GM23338 (cell line): ENCODE data around the gene KCTD19. TPM values are rescaled to one million over a fixed set of nuclear protein-coding genes. Genes with fewer than 3 reads are reported as not detected.

Experiments used
- ATAC-seq: fragments of 200-7000 bp; cut with Tn5 transposase; 3 replicates; pipeline ENCODE4 v1.9.1; 2020
- DNase-seq: peaks from one replicate; pipeline ENCODE4 v3.0.0-alpha.2; 2015; ENCODE audit warnings: low spot score
- H2AFZ ChIP-seq: fragments of 200-600 bp; sonication (generic); 2 replicates; pipeline ENCODE4 v1.8.0; 2016; ENCODE audit warnings: antibody characterized with exemption, mild to moderate bottlenecking, moderate library complexity
- H3F3A ChIP-seq: fragments of 200-600 bp; sonication (generic); replicated peaks from 2 replicates; pipeline ENCODE4 v1.8.0; 2017; ENCODE audit warnings: antibody characterized with exemption, mixed run types, low read depth
- H3K27ac ChIP-seq: fragments of 200-600 bp; sonication (generic); 2 replicates; pipeline ENCODE4 v1.6.1; 2016; ENCODE audit warnings: low read depth
- H3K27me3 ChIP-seq: fragments of 200-600 bp; sonication (generic); 2 replicates; pipeline ENCODE4 v1.8.0; 2016; ENCODE audit warnings: mild to moderate bottlenecking, mixed run types, moderate library complexity; ENCODE audit not compliant: insufficient read depth
- H3K36me3 ChIP-seq: fragments of 200-600 bp; sonication (generic); 2 replicates; pipeline ENCODE4 v1.8.0; 2016; ENCODE audit warnings: mild to moderate bottlenecking; ENCODE audit not compliant: insufficient read depth
- H3K4me1 ChIP-seq: fragments of 200-600 bp; sonication (generic); 2 replicates; pipeline ENCODE4 v1.8.0; 2016; ENCODE audit warnings: mild to moderate bottlenecking, moderate library complexity; ENCODE audit not compliant: insufficient read depth
- H3K4me2 ChIP-seq: fragments of 200-600 bp; sonication (generic); 2 replicates; pipeline ENCODE4 v1.7.1; 2017; ENCODE audit warnings: mixed run types
- H3K4me3 ChIP-seq: fragments of 200-600 bp; sonication (generic); 2 replicates; pipeline ENCODE4 v1.6.1; 2016; ENCODE audit warnings: mixed run types
- H3K79me2 ChIP-seq: fragments of 200-600 bp; sonication (generic); replicated peaks from 2 replicates; pipeline ENCODE4 v1.8.0; 2017; ENCODE audit warnings: mild to moderate bottlenecking; ENCODE audit not compliant: insufficient read depth
- H3K9me2 ChIP-seq: fragments of 200-600 bp; sonication (generic); 2 replicates; pipeline ENCODE4 v1.8.0; 2017; ENCODE audit not compliant: insufficient read depth
- H4K20me1 ChIP-seq: fragments of 200-600 bp; sonication (generic); replicated peaks from 2 replicates; pipeline ENCODE4 v1.8.0; 2017; ENCODE audit warnings: mild to moderate bottlenecking; ENCODE audit not compliant: insufficient read depth
- H3K27ac Mint-ChIP-seq: 2 replicates; pipeline ENCODE4 v1.8.0; 2020; ENCODE audit warnings: inconsistent platforms, mild to moderate bottlenecking, moderate library complexity, mixed read lengths
- H3K27me3 Mint-ChIP-seq: 3 replicates; pipeline ENCODE4 v1.8.0; 2022; ENCODE audit warnings: low read depth, mild to moderate bottlenecking, moderate library complexity, mixed read lengths, inconsistent platforms; ENCODE audit not compliant: insufficient read depth, poor library complexity
- H3K36me3 Mint-ChIP-seq: 3 replicates; pipeline ENCODE4 v1.8.0; 2021; ENCODE audit warnings: low read depth, mild to moderate bottlenecking, inconsistent platforms, moderate library complexity, mixed read lengths
- H3K4me1 Mint-ChIP-seq: 3 replicates; pipeline ENCODE4 v1.8.0; 2020; ENCODE audit warnings: mild to moderate bottlenecking, inconsistent platforms, mixed read lengths
- H3K4me3 Mint-ChIP-seq: 3 replicates; pipeline ENCODE4 v1.8.0; 2021; ENCODE audit warnings: moderate library complexity, mild to moderate bottlenecking, inconsistent platforms, mixed read lengths
- H3K9me3 Mint-ChIP-seq: 3 replicates; pipeline ENCODE4 v1.8.0; 2020; ENCODE audit warnings: moderate library complexity, mild to moderate bottlenecking, inconsistent platforms, mixed read lengths
- CREB1 ChIP-seq: fragments of 250-450 bp; sonication (Bioruptor Pico); IDR thresholded peaks from 2 replicates; pipeline ENCODE4 v1.5.0; 2020; ENCODE audit warnings: low read depth, mild to moderate bottlenecking, moderate library complexity
- CTCF ChIP-seq, 2 experiments: fragments of 200-600 bp in 1 of 2; sonication (generic) in 1 of 2; conservative IDR thresholded peaks; 2 replicates each; pipeline versions ENCODE4 v1.5.1 to v1.6.1; 2016 to 2017; ENCODE audit warnings: antibody characterized with exemption in 2 of 2, low read depth in 2 of 2, mild to moderate bottlenecking in 2 of 2, moderate library complexity in 1 of 2
- ETS1 ChIP-seq: IDR thresholded peaks from 2 replicates; pipeline ENCODE4 v1.6.1; 2016; ENCODE audit warnings: antibody characterized with exemption
- EZH2 ChIP-seq: fragments of 200-600 bp; sonication (generic); IDR thresholded peaks from one replicate; pipeline ENCODE4 v1.8.0; 2017; ENCODE audit warnings: antibody characterized with exemption, mild to moderate bottlenecking, low read depth; ENCODE audit not compliant: unreplicated experiment
- EZH2phosphoT487 ChIP-seq: fragments of 200-600 bp; sonication (generic); IDR thresholded peaks from one replicate; pipeline ENCODE4 v1.8.1; 2018; ENCODE audit warnings: antibody characterized with exemption; ENCODE audit not compliant: unreplicated experiment
- JUNB ChIP-seq: IDR thresholded peaks from one replicate; pipeline ENCODE4 v1.6.1; 2016; ENCODE audit warnings: antibody characterized with exemption; ENCODE audit not compliant: unreplicated experiment
- NANOG ChIP-seq: IDR thresholded peaks from 2 replicates; pipeline ENCODE4 v1.6.1; 2016; ENCODE audit warnings: antibody characterized with exemption, borderline replicate concordance
- POLR2AphosphoS5 ChIP-seq: IDR thresholded peaks from 2 replicates; pipeline ENCODE4 v1.6.1; 2016; ENCODE audit warnings: antibody characterized with exemption, low read depth
- REST ChIP-seq: IDR thresholded peaks from one replicate; pipeline ENCODE4 v1.6.1; 2018; ENCODE audit warnings: antibody characterized with exemption; ENCODE audit not compliant: unreplicated experiment
- STAT1 ChIP-seq: IDR thresholded peaks from one replicate; pipeline ENCODE4 v1.6.1; 2016; ENCODE audit warnings: antibody characterized with exemption; ENCODE audit not compliant: unreplicated experiment
- ZNF114 ChIP-seq: fragments of 250-450 bp; sonication (Bioruptor Pico); IDR thresholded peaks from 2 replicates; pipeline ENCODE4 v1.5.0; 2020; ENCODE audit warnings: mild to moderate bottlenecking, moderate library complexity
- ZNF331 ChIP-seq: fragments of 250-450 bp; sonication (Bioruptor Pico); IDR thresholded peaks from 2 replicates; pipeline ENCODE4 v1.5.0; 2020; ENCODE audit warnings: low read depth, mild to moderate bottlenecking, moderate library complexity
- polyA plus RNA-seq: library from polyadenylated mRNA; unstranded; fragments of >200 nt; fragmentation: Nextera tagmentation; extraction: Ambion mirVana; gene quantifications from 2 replicates; pipeline ENCODE4 v1.2.1, GENCODE V29; 2016
- total RNA-seq: library from RNA; depleted of rRNA; stranded (reverse); fragments of >200 nt; shearing (Covaris generic); gene quantifications from 2 replicates; pipeline ENCODE4 v1.2.3, GENCODE V29; 2014
- TF ChIP-seq, protein P1 (sequence below): fragments of 250-450 bp; sonication (Bioruptor Pico); IDR thresholded peaks from 2 replicates; pipeline ENCODE4 v1.5.0; 2020; ENCODE audit warnings: mild to moderate bottlenecking, moderate library complexity

Gene KCTD19
- total and polyA plus RNA-seq, 2 experiments from 2014 or later, result 0.31 to 0.65 TPM

DNA sequence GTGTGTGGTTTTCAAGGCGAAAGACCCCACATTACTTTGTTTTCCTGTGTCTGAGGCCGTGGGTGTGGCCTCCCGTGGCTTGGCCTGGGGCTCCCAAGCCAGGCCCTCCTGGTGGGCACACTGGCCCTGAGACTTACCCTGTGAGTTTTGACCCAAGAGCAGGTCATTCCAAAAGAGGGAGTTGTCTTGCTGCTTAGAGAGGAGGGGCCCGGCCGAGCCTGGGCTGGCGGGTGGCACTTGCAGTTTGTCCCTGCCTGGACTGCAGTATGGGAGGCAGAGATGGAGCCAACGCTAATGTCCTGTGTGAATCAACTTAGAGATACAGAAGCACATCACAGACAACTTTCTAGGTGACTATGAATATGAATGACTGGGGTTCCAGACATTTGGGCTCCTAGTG, 24.5 kb downstream of the KCTD19 start:
- no peak overlapping the region for H3K27ac ChIP-seq
- DNase-seq (no peak), ATAC-seq (no peak)
- H3K4me1 ChIP-seq, result no peaks in the 10 kb centered on the region
- no peaks in the 10 kb centered on the region for H3K79me2 ChIP-seq
- Mint-ChIP-seq H3K36me3 (no peaks in the 10 kb centered on the region), H3K4me1 (no peaks in the 10 kb centered on the region), H3K9me3 (no peaks in the 10 kb centered on the region), H3K27ac (no peak overlapping the region; the same call in 1 of the 2 replicates), H3K27me3 (peaks cover 18% of the 10 kb centered on the region), H3K4me3 (no peak overlapping the region)
- H2AFZ ChIP-seq, result no peak overlapping the region
- no peak overlapping the region for H3K4me3 ChIP-seq
- no peaks in the 10 kb centered on the region for H3K9me2 ChIP-seq
- no peaks in the 10 kb centered on the region for H3F3A ChIP-seq
- no peaks in the 10 kb centered on the region for H3K36me3 ChIP-seq
- H3K4me2 ChIP-seq, result no peak overlapping the region
- TF ChIP-seq NANOG, result no peak
- TF ChIP-seq EZH2phosphoT487, result no peak
- TF ChIP-seq CREB1 (CRISPR knock-in tag), result no peak
- no peak for TF ChIP-seq REST
- no peak for TF ChIP-seq EZH2
- TF ChIP-seq ETS1, result no peak
- TF ChIP-seq CTCF (conservative IDR thresholded peaks at IDR 0.05; ENCODE audit: low read depth in 2 of 2), result no peak
- TF ChIP-seq, protein P1, sequence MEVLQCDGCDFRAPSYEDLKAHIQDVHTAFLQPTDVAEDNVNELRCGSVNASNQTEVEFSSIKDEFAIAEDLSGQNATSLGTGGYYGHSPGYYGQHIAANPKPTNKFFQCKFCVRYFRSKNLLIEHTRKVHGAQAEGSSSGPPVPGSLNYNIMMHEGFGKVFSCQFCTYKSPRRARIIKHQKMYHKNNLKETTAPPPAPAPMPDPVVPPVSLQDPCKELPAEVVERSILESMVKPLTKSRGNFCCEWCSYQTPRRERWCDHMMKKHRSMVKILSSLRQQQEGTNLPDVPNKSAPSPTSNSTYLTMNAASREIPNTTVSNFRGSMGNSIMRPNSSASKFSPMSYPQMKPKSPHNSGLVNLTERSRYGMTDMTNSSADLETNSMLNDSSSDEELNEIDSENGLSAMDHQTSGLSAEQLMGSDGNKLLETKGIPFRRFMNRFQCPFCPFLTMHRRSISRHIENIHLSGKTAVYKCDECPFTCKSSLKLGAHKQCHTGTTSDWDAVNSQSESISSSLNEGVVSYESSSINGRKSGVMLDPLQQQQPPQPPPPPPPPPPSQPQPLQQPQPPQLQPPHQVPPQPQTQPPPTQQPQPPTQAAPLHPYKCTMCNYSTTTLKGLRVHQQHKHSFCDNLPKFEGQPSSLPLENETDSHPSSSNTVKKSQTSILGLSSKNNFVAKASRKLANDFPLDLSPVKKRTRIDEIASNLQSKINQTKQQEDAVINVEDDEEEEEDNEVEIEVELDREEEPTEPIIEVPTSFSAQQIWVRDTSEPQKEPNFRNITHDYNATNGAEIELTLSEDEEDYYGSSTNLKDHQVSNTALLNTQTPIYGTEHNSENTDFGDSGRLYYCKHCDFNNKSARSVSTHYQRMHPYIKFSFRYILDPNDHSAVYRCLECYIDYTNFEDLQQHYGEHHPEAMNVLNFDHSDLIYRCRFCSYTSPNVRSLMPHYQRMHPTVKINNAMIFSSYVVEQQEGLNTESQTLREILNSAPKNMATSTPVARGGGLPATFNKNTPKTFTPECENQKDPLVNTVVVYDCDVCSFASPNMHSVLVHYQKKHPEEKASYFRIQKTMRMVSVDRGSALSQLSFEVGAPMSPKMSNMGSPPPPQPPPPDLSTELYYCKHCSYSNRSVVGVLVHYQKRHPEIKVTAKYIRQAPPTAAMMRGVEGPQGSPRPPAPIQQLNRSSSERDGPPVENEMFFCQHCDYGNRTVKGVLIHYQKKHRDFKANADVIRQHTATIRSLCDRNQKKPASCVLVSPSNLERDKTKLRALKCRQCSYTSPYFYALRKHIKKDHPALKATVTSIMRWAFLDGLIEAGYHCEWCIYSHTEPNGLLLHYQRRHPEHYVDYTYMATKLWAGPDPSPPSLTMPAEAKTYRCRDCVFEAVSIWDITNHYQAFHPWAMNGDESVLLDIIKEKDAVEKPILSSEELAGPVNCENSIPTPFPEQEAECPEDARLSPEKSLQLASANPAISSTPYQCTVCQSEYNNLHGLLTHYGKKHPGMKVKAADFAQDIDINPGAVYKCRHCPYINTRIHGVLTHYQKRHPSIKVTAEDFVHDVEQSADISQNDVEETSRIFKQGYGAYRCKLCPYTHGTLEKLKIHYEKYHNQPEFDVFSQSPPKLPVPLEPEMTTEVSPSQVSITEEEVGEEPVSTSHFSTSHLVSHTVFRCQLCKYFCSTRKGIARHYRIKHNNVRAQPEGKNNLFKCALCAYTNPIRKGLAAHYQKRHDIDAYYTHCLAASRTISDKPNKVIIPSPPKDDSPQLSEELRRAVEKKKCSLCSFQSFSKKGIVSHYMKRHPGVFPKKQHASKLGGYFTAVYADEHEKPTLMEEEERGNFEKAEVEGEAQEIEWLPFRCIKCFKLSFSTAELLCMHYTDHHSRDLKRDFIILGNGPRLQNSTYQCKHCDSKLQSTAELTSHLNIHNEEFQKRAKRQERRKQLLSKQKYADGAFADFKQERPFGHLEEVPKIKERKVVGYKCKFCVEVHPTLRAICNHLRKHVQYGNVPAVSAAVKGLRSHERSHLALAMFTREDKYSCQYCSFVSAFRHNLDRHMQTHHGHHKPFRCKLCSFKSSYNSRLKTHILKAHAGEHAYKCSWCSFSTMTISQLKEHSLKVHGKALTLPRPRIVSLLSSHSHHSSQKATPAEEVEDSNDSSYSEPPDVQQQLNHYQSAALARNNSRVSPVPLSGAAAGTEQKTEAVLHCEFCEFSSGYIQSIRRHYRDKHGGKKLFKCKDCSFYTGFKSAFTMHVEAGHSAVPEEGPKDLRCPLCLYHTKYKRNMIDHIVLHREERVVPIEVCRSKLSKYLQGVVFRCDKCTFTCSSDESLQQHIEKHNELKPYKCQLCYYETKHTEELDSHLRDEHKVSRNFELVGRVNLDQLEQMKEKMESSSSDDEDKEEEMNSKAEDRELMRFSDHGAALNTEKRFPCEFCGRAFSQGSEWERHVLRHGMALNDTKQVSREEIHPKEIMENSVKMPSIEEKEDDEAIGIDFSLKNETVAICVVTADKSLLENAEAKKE (CRISPR knock-in tag), result no peak
- TF ChIP-seq JUNB, result no peak
- TF ChIP-seq ZNF114 (CRISPR knock-in tag), result no peak
- TF ChIP-seq ZNF331 (CRISPR knock-in tag), result no peak
- TF ChIP-seq STAT1, result no peak
- no peak for TF ChIP-seq POLR2AphosphoS5
- H3K27me3 ChIP-seq, result no peaks in the 10 kb centered on the region
- H4K20me1 ChIP-seq, result no peaks in the 10 kb centered on the region; the same call in 1 of the 2 replicates
